Fibroblast of villous mesenchyme (primary cell): ENCODE measurements around the gene SPATS2. TPM values are rescaled to one million over a fixed set of nuclear protein-coding genes. Genes with fewer than 3 reads are reported as not detected.

Experiments used
- DNase-seq: peaks from one replicate; pipeline ENCODE4 v3.0.0-alpha.2; 2010; ENCODE audit warnings: low read depth
- H3K4me3 ChIP-seq: 2 replicates; pipeline ENCODE4 v1.5.1; 2011; ENCODE audit warnings: low read depth, mild to moderate bottlenecking, low read length
- CTCF ChIP-seq: IDR thresholded peaks from 2 replicates; pipeline ENCODE4 v1.5.1; 2012; ENCODE audit warnings: low read depth, mild to moderate bottlenecking, low read length; ENCODE audit not compliant: insufficient read depth
- total RNA-seq: library from RNA; depleted of rRNA; stranded (reverse); fragments of >200 nt; gene quantifications from 2 replicates; pipeline ENCODE4 v1.2.3, GENCODE V29; 2012

The SPATS2 gene
- total RNA-seq, 1 donor: 32.4 TPM

GRCh38 chr12:49462083-49462744 is 95.0 kb downstream of the SPATS2 start:
- DNase-seq: no peak
- no peak overlapping the region for H3K4me3 ChIP-seq
- no peak for TF ChIP-seq CTCF

- no peak overlapping the region for H3K4me3 ChIP-seq
- no peak for DNase-seq
- no peak for TF ChIP-seq CTCF
These were observed 97.9 kb downstream of the SPATS2 start for GRCh38 chr12:49465132-49465531.

DNA sequence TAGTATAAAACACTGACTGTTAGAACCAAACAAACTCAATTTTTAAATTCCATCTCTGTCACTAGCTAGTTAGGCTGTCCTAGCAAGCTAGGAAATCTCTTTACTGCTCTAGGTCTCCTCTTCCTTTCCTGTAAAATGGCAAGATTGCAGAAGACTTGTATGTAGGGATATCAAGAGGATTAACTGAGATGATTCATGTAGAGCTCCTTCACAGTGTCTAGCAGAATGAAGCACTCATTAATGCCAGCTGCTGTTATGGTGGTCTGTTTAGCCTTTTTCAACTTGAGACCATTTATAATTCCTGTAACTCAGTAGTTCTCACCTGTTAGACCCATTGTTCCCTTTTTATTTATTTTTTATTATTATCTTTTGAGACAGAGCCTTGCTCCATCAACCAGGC is 103.7 kb downstream of the SPATS2 start:
- no peak for TF ChIP-seq CTCF
- no peak overlapping the region for H3K4me3 ChIP-seq
- DNase-seq: peak; percentile 52

GRCh38 chr12:49471557-49471956 is 104.3 kb downstream of the SPATS2 start:
- H3K4me3 ChIP-seq: no peak overlapping the region
- no peak for DNase-seq
- no peak for TF ChIP-seq CTCF

DNA sequence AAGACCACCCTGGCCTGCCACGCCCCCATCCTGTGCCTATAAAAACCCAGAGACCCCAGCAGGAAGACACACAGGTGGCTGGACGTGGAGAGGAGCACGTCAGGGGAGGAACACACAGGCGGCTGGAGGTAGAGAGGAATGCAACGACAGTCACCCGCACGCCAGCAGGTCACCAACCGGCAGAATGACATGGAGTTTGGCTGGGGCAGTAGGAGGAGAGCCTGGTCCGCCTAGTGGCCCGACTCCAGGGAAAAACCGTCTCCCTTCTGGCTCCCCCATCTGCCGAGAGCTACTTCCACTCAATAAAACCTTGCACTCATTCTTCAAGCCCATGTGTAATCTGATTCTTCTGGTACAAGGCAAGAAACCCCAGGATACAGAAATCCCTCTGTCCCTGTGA is 108.8 kb downstream of the SPATS2 start:
- no peak for TF ChIP-seq CTCF
- H3K4me3 ChIP-seq: no peak overlapping the region
- DNase-seq: no peak

GRCh38 chr12:49478949-49479664 is 111.8 kb downstream of the SPATS2 start:
- H3K4me3 ChIP-seq: no peak overlapping the region
- DNase-seq: no peak
- TF ChIP-seq CTCF: no peak
